Frontal cortex (tissue), 4 donors: ENCODE data around the gene LZIC. TPM values are rescaled to one million over a fixed set of nuclear protein-coding genes. Genes with fewer than 3 reads are reported as not detected.
"Not testable (repeated sequence)": the region's sequence is repeated elsewhere in the genome, so short reads cannot be mapped to it uniquely, and the experiment has no call there.

Experiments used
- DNase-seq, 2 donors: peaks; one replicate each; pipeline ENCODE4 v3.0.0; 2012; ENCODE audit warnings: low spot score in 2 of 2
- FAIRE-seq: peaks from 2 replicates; lab custom pipeline; 2012; peaks lifted over from hg19 to GRCh38; lab: Jason Lieb, UNC
- total RNA-seq: library from RNA; depleted of rRNA; stranded (reverse); fragments of >200 nt; gene quantifications from one replicate; pipeline ENCODE4 v1.2.3, GENCODE V29; 2014
- donor health status: control.
- donor health status: control.
- donor health status: control.

LZIC gene
- 82.3 TPM for total RNA-seq

DNA sequence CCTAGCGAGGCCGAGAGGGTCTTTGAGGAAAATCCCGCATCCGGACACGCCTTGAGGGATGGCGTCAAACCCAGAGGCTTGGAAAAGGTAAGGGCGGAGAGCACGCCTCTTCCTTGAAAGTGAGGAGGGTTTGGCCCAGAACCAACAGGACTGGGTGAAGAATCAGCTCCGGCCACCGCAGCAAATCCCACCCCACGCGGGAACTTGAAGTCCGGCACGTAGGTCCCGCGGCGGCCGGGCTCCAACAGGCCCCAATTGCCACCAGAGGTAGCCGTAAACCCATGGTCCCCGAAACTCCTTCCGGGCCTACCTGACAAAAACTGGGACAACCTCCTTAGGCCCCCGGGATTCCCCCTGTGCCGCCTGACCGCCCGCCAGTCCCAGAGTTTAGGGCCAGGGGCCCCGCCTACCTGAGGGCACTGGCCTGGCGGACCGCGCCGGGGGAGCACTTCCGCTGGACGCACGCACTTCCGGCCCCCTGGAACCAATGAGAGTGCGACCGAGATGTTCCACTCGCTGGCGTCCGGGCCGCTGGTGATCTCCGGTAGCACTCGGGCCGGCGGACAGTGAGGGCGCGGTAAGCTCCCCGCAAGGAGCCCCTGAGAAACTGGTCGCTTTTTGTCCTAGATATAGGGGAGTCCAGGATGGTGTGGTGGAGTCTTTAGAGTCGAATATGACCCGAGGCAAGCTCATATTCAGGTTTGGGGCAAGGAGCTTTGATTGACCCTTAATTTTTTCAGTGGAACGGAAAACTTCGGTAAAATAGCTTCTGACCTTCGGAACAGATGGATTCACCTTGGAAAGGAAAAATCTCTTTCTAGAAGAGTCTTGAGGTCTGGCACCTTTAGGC, at the start of gene LZIC, which contains the start of gene NMNAT1:
TSS of gene LZIC (minus strand) at position 453 of the 850 bp plus-strand sequence. CDS start 6,772 bp downstream, outside the sequence.
TSS of gene NMNAT1 (plus strand) at position 537 of the 850 bp plus-strand sequence. CDS start 28,599 bp downstream, outside the sequence.
- DNase-seq = peak; percentile 79 to 94
- no peak for FAIRE-seq

GRCh38 chr1:9992910-9993309, 49.7 kb upstream of the LZIC start:
- FAIRE-seq (no peak), DNase-seq (no peak)

GRCh38 chr1:9990944-9991343, 47.8 kb upstream of the LZIC start:
- DNase-seq (no peak), FAIRE-seq (no peak)

GRCh38 chr1:9989773-9990172, 46.6 kb upstream of the LZIC start:
- DNase-seq (no peak), FAIRE-seq (no peak)

DNA sequence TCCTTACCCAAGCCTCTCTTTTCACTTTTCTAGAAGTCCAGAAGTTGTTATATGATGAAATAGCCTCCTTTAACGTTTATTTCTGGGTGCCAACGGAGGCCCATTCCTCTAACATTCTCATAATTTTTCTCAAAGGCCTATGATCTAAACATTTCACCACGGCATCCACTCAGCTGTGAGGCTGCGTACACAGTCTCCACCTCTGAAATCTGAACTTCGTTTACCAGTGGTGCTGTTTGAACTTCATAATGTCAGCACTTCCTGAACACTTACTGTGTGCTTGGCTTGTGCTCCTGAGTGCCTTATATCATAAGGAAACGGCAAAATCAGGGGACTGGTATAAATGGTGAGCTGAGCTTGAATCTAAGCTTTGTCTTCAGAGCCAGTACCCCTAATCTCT, 41.8 kb upstream of the LZIC start:
- FAIRE-seq = no peak

GRCh38 chr1:9984253-9984652, 41.1 kb upstream of the LZIC start:
- FAIRE-seq = no peak
- no peak for DNase-seq

More for the DNA sequence above, 41.8 kb upstream of the LZIC start:
- DNase-seq = no peak

GRCh38 chr1:9960706-9961562, 17.7 kb upstream of the LZIC start:
- FAIRE-seq (no peak), DNase-seq (no peak)

- no peak for FAIRE-seq
- DNase-seq = no peak
Observed at GRCh38 chr1:9960011-9960410, 16.8 kb upstream of the LZIC start.

DNA sequence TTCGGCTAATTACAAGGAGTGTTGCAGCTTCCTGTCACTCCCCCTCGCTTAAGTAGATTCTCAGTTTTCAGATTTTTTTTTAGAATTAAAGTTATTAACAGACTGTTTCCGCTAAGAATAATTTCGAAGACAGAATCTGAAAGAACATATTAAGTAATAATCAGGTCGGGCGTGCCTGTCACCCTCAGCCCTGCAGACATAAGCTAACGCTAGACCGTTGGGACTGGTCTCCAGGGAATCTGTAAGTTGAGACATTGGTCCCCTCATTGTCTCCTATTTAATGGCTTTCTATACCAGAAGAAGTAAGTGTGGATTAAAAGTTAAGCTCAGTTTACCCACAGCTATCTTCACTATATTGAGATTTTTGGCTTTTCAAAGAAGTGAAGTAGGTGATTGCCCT, 14.5 kb upstream of the LZIC start:
- DNase-seq = no peak
- no peak for FAIRE-seq

DNA sequence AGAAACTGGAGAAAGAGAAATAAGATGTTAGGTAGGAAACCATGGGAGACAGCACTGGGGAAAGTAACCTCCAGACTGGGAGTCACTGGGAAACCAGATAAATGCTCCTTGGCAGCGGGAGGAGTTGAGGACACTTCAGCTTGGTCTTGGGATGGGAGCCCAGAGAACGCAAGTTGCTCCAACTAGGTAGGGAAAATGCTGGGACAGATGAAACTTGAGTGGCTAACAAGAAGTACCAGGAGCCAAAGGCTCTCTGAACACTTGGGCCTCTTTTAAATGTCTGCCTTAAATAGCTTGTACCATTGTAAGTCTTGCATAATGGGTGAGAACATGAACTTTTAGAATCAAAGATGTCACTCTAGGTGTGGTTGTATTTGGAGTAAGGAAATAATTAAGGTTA, 3.1 kb upstream of the LZIC start:
- no peak for DNase-seq
- no peak for FAIRE-seq

DNA sequence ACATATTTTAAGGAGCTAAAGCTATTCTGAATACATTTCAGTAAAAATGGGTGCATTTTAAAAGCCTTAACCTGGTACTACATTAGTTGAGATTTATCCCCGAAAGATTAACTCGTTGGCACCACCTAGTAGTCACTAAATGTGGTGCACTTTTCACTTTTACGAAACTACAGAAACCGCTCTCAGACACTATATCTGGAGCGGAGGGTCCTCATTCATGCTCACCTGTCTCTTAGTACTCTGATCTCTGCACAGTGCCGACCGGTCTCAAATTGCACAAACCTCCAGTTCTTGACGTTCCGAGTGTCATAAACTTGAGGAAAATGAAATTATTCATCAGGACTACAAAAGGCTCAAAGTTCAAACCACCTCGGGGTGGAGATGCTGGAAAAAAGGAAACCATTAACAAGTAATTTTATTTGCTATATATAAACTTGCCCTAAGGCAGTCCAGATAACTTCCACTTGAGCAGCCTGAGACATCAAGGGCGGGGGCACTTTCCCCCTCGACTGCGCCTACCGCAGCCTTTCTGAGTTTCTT, 722 bp downstream of the LZIC start:
- FAIRE-seq = no peak
- DNase-seq = peak; percentile 26 to 37

GRCh38 chr1:9929431-9930385, 13.5 kb downstream of the LZIC start:
- DNase-seq (peak; percentile 44), FAIRE-seq (no peak)

- no peak for FAIRE-seq
- DNase-seq = no peak
Observed at GRCh38 chr1:9927259-9927658, 15.9 kb downstream of the LZIC start.

- FAIRE-seq (no peak), DNase-seq (no peak)
Observed at GRCh38 chr1:9922342-9922741, 20.8 kb downstream of the LZIC start.

- DNase-seq = no peak
- no peak for FAIRE-seq
Observed at GRCh38 chr1:9920606-9921005, 22.6 kb downstream of the LZIC start.

DNA sequence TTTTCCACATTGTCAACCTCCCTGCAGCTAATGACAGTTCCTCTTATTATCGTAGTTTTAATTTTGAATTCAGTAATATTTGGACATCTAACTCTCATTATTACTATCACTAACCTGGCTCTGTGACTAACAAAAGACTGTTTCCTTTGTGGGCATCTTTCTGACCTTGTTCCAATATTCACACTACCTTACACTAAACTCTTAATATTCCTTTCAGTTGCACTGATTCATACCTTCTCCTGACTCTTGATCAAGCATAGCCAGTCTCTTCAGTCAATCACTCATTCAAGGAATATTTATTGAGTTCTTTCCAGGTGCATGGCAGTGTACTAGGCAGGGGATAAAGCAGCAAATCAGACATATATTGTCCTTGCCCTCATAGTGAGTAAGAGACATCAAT, 25.3 kb downstream of the LZIC start:
- FAIRE-seq (no peak), DNase-seq (no peak)

DNA sequence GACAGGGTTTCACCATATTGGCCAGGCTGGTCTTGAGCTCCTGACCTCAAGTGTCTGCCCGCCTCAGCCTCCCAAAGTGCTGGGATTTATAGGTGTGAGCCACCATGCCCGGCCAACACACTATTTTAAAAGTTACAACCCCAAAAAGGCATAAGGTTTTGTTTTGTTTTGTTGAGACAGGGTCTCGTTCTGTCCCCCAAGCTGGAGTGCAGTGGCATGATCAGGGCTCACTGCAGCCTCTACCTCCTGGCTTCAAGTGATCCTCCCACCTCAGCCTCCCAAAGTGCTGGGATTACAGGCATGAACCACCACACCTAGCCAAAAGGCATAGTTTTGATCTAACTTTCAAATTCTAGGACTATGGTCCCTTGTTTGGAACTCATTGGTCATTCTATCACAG, 25.7 kb downstream of the LZIC start:
- not testable (repeated sequence) for FAIRE-seq, DNase-seq

GRCh38 chr1:9916452-9916851, 26.7 kb downstream of the LZIC start:
- no peak for FAIRE-seq
- DNase-seq = no peak

- FAIRE-seq (no peak), DNase-seq (no peak)
Observed at GRCh38 chr1:9914610-9914937, 28.6 kb downstream of the LZIC start.
